Suprapubic skin (tissue), 3 donors: ENCODE measurements around the gene NRF1.
A peak's percentile ranks its signal among the peaks of the same experiment; 100 is the strongest.

Experiments
- CTCF ChIP-seq, 2 donors: fragments of 200-600 bp in 1 of 2; fragments of 450-650 bp in 1 of 2; sonication (generic) in 1 of 2; IDR thresholded peaks; one replicate each; pipeline ENCODE4 v1.5.1; 2016 to 2019; ENCODE audit warnings: antibody characterized with exemption in 2 of 2, mild to moderate bottlenecking in 1 of 2, moderate library complexity in 1 of 2
- EP300 ChIP-seq: sonication (generic); formaldehyde crosslinking; IDR thresholded peaks from one replicate; pipeline ENCODE4 v1.6.1; 2017; ENCODE audit warnings: antibody characterized with exemption
- POLR2A ChIP-seq, 2 donors: fragments of 450-650 bp; IDR thresholded peaks; one replicate each; pipeline ENCODE4 v1.6.1; 2017; ENCODE audit warnings: antibody characterized with exemption in 2 of 2, mild to moderate bottlenecking in 2 of 2, moderate library complexity in 2 of 2

GRCh38 chr7:129609666-129610065, 1.9 kb upstream of the NRF1 start:
- TF ChIP-seq POLR2A (IDR thresholded peaks at IDR 0.05) (no peak), CTCF (IDR thresholded peaks at IDR 0.05) (peak in 1 of 2 donors; percentile 2), EP300 (no peak)
